GM10248 (cell line): ENCODE data around the gene SEZ6L2.
"Not testable (repeated sequence)": the region's sequence is repeated elsewhere in the genome, so short reads cannot be mapped to it uniquely, and the experiment has no call there.

ENCODE experiments used
- CTCF ChIA-PET: fragments of 300-600 bp; sonication (Branson Sonifier 250); formaldehyde crosslinking; extraction: SDS; loops from one replicate; lab custom pipeline; 2021; ENCODE audit warnings: antibody characterized with exemption; lab: Yijun Ruan, JAX
- POLR2A ChIA-PET: fragments of 350-650 bp; sonication (Branson Sonifier 250); formaldehyde crosslinking; extraction: SDS; loops from one replicate; lab custom pipeline; 2020; ENCODE audit warnings: antibody characterized with exemption; lab: Yijun Ruan, JAX
- DNase-seq: peaks from one replicate; pipeline ENCODE4 v3.0.0; 2012; ENCODE audit errors: extremely low spot score
- CTCF ChIP-seq: IDR thresholded peaks from 2 replicates; pipeline ENCODE4 v1.5.1; 2012; ENCODE audit warnings: mild to moderate bottlenecking, low read depth; ENCODE audit errors: extremely low read depth, missing control alignments, control extremely low read depth

Gene SEZ6L2

GRCh38 chr16:29893553-29893952 is 5.8 kb downstream of the SEZ6L2 start:
- no peak for TF ChIP-seq CTCF
- DNase-seq: no peak
- ChIA-PET CTCF (interaction anchor here (1.4 kb wide), 1 partner anchor 45 kb away, joined by 4 read pairs; no protein-coding TSS in a partner anchor), POLR2A (interaction anchor here (0.7 kb wide), 1 partner anchor 34 kb away, joined by 5 read pairs; no protein-coding TSS in a partner anchor)

- ChIA-PET POLR2A (no interaction called here), CTCF (no interaction called here)
- no peak for TF ChIP-seq CTCF
- no peak for DNase-seq
These were observed 6.9 kb downstream of the SEZ6L2 start for GRCh38 chr16:29892458-29892813.

GRCh38 chr16:29891525-29892457 is 7.6 kb downstream of the SEZ6L2 start:
- CTCF ChIA-PET: interaction anchor here (1.3 to 1.4 kb wide), 2 partner anchors 9 to 28 kb away, joined by 3 read pairs; partner anchors contain the start of gene CDIPT
- DNase-seq: no peak
- POLR2A ChIA-PET: no interaction called here
- no peak for TF ChIP-seq CTCF

- CTCF ChIA-PET: interaction anchor here (0.6 kb wide), 1 partner anchor 41 kb away, joined by 3 read pairs; no protein-coding TSS in a partner anchor
- POLR2A ChIA-PET: not testable (repeated sequence)
These were observed 10.0 kb downstream of the SEZ6L2 start for GRCh38 chr16:29889372-29889771.

GRCh38 chr16:29883987-29884386 is 15.4 kb downstream of the SEZ6L2 start:
- ChIA-PET POLR2A (no interaction called here), CTCF (interaction anchor here (1.1 to 1.7 kb wide), 3 partner anchors 14 to 68 kb away, joined by 3 to 4 read pairs (median 3); partner anchors contain the start of gene PAGR1)
- DNase-seq: no peak
- no peak for TF ChIP-seq CTCF

More at GRCh38 chr16:29889372-29889771, 10.0 kb downstream of the SEZ6L2 start:
- DNase-seq: not testable (repeated sequence)

GRCh38 chr16:29881050-29881449 is 18.3 kb downstream of the SEZ6L2 start:
- POLR2A ChIA-PET: no interaction called here
- TF ChIP-seq CTCF: no peak
- CTCF ChIA-PET: interaction anchor here (2.5 kb wide), 1 partner anchor 33 kb away, joined by 10 read pairs; no protein-coding TSS in a partner anchor
- no peak for DNase-seq
